BLaER1 treated with 17β-estradiol and CSF1 and Interleukin-3, amounts not matched to agents 10 nM and 100 nM (cell line): Measurements from ENCODE around the gene CITED1.

Source experiments
- H3K27ac ChIP-seq, 11 experiments: shearing (Covaris generic); formaldehyde crosslinking; 2 replicates each; pipeline ENCODE4 v1.8.1; 2022
- H3K27me3 ChIP-seq, 11 experiments: shearing (Covaris generic); formaldehyde crosslinking; 2 replicates each; pipeline ENCODE4 v1.8.1; 2022
- H3K36me3 ChIP-seq, 11 experiments: shearing (Covaris generic); formaldehyde crosslinking; 2 replicates each; pipeline ENCODE4 v1.8.1; 2022
- H3K4me1 ChIP-seq, 10 experiments: shearing (Covaris generic); formaldehyde crosslinking; 2 replicates each; pipeline ENCODE4 v1.8.1; 2022
- H3K4me2 ChIP-seq, 11 experiments: shearing (Covaris generic); formaldehyde crosslinking; 2 replicates each; pipeline ENCODE4 v1.8.1; 2022
- H3K4me3 ChIP-seq, 10 experiments: shearing (Covaris generic); formaldehyde crosslinking; 2 replicates each; pipeline ENCODE4 v1.8.1; 2022
- H3K9ac ChIP-seq, 11 experiments: shearing (Covaris generic); formaldehyde crosslinking; 2 replicates each; pipeline ENCODE4 v1.8.1; 2022
- H3K9me3 ChIP-seq, 11 experiments: shearing (Covaris generic); formaldehyde crosslinking; replicated peaks in 1 of 11; 2 replicates each; pipeline ENCODE4 v1.8.1; 2022
- H4K20me1 ChIP-seq, 11 experiments: shearing (Covaris generic); formaldehyde crosslinking; 2 replicates each; pipeline ENCODE4 v1.8.1; 2022
- Cebpa-rat ChIP-seq, 11 experiments: shearing (Covaris generic); IDR thresholded peaks; 2 replicates each; pipeline ENCODE4 v1.8.1; 2022

CITED1 gene

GRCh38 chrX:72312311-72312940, 6.7 kb upstream of the CITED1 start:
- no peak overlapping the region for H3K9ac ChIP-seq
- no peaks in the 10 kb centered on the region for H3K36me3 ChIP-seq
- H3K4me3 ChIP-seq: no peak overlapping the region
- H3K9me3 ChIP-seq: peaks cover 0 to 8% (median 0%) of the 10 kb centered on the region in 11 experiments; a peak in 4 of 22 replicates
- no peak for TF ChIP-seq Cebpa-rat (IDR thresholded peaks at IDR 0.05)
- no peak overlapping the region for H3K4me2 ChIP-seq
- H4K20me1 ChIP-seq: peaks cover 0 to 19% (median 9%) of the 10 kb centered on the region in 11 experiments; a peak in 14 of 22 replicates
- H3K4me1 ChIP-seq: peaks cover 2 to 13% (median 8%) of the 10 kb centered on the region in 10 experiments; a peak in 16 of 20 replicates
- no peak overlapping the region for H3K27ac ChIP-seq
- peaks cover 34 to 67% (median 54%) of the 10 kb centered on the region in 11 experiments for H3K27me3 ChIP-seq

- peak overlapping the region in 5 of 10 experiments; percentile 30 to 52 (median 38); a peak in 7 of 20 replicates for H3K4me3 ChIP-seq
- H3K27ac ChIP-seq: no peak overlapping the region
- H3K27me3 ChIP-seq: peaks cover 61 to 91% (median 81%) of the 10 kb centered on the region in 11 experiments
Measured at GRCh38 chrX:72309297-72310071, 3.8 kb upstream of the CITED1 start.

GRCh38 chrX:72308566-72309296, 3.0 kb upstream of the CITED1 start:
- Histone ChIP-seq H4K20me1 (peaks cover 0 to 42% (median 25%) of the 10 kb centered on the region in 11 experiments; a peak in 15 of 22 replicates), H3K27ac (no peak overlapping the region), H3K36me3 (no peaks in the 10 kb centered on the region), H3K9me3 (peaks cover 0 to 31% (median 12%) of the 10 kb centered on the region in 11 experiments; a peak in 16 of 22 replicates), H3K27me3 (peaks cover 69 to 95% (median 85%) of the 10 kb centered on the region in 11 experiments), H3K4me3 (peak overlapping the region in 5 of 10 experiments; percentile 30 to 52 (median 38); a peak in 7 of 20 replicates), H3K9ac (no peak overlapping the region), H3K4me1 (peaks cover 4 to 20% (median 12%) of the 10 kb centered on the region in 10 experiments; a peak in 16 of 20 replicates), H3K4me2 (peak overlapping the region; percentile 24 to 81 (median 62); a peak in 21 of 22 replicates)
- TF ChIP-seq Cebpa-rat (IDR thresholded peaks at IDR 0.05): 0 out of 22 replicates have a peak, but pooled peaks of 1 of the 11 experiments have one; percentile 23

More at GRCh38 chrX:72309297-72310071, 3.8 kb upstream of the CITED1 start:
- TF ChIP-seq Cebpa-rat (IDR thresholded peaks at IDR 0.05): peak in 1 of 11 experiments; percentile 4; a peak in 1 of 22 replicates
- Histone ChIP-seq H3K4me1 (peaks cover 4 to 20% (median 12%) of the 10 kb centered on the region in 10 experiments; a peak in 16 of 20 replicates), H3K36me3 (no peaks in the 10 kb centered on the region), H4K20me1 (peaks cover 0 to 40% (median 24%) of the 10 kb centered on the region in 11 experiments; a peak in 15 of 22 replicates), H3K4me2 (peak overlapping the region; percentile 24 to 77 (median 62); a peak in 21 of 22 replicates), H3K9ac (no peak overlapping the region), H3K9me3 (peaks cover 0 to 31% (median 12%) of the 10 kb centered on the region in 11 experiments; a peak in 16 of 22 replicates)

- Histone ChIP-seq H3K9ac (no peak overlapping the region), H3K27ac (no peak overlapping the region), H3K4me1 (peaks cover 4 to 20% (median 12%) of the 10 kb centered on the region in 10 experiments; a peak in 16 of 20 replicates), H3K9me3 (peaks cover 0 to 31% (median 12%) of the 10 kb centered on the region in 11 experiments; a peak in 16 of 22 replicates), H3K4me3 (peak overlapping the region in 3 of 10 experiments; percentile 26 to 45 (median 33); a peak in 4 of 20 replicates), H3K36me3 (no peaks in the 10 kb centered on the region), H4K20me1 (peaks cover 0 to 48% (median 26%) of the 10 kb centered on the region in 11 experiments; a peak in 15 of 22 replicates), H3K4me2 (peak overlapping the region in 9 of 11 experiments; percentile 28 to 81 (median 63); a peak in 10 of 22 replicates), H3K27me3 (peaks cover 74 to 96% (median 90%) of the 10 kb centered on the region in 11 experiments)
- TF ChIP-seq Cebpa-rat (IDR thresholded peaks at IDR 0.05): no peak
Measured at GRCh38 chrX:72308209-72308565, 2.5 kb upstream of the CITED1 start.

GRCh38 chrX:72307646-72308051, 1.9 kb upstream of the CITED1 start:
- H3K27me3 ChIP-seq: peaks cover 80 to 96% (median 93%) of the 10 kb centered on the region in 11 experiments
- peak overlapping the region; percentile 51 to 69 (median 58); a peak in 18 of 20 replicates for H3K4me3 ChIP-seq
- peaks cover 0 to 31% (median 12%) of the 10 kb centered on the region in 11 experiments; a peak in 16 of 22 replicates for H3K9me3 ChIP-seq
- H4K20me1 ChIP-seq: peaks cover 0 to 49% (median 26%) of the 10 kb centered on the region in 11 experiments; a peak in 15 of 22 replicates
- no peak for TF ChIP-seq Cebpa-rat (IDR thresholded peaks at IDR 0.05)
- no peak overlapping the region for H3K27ac ChIP-seq
- H3K36me3 ChIP-seq: no peaks in the 10 kb centered on the region
- peak overlapping the region; percentile 73 to 93 (median 84); a peak in 20 of 22 replicates for H3K4me2 ChIP-seq
- H3K9ac ChIP-seq: peak overlapping the region in 4 of 11 experiments; percentile 11 to 70 (median 56); a peak in 3 of 22 replicates
- peaks cover 4 to 20% (median 12%) of the 10 kb centered on the region in 10 experiments; a peak in 16 of 20 replicates for H3K4me1 ChIP-seq

- Histone ChIP-seq H3K9ac (peak overlapping the region in 10 of 11 experiments; percentile 4 to 70 (median 42); a peak in 11 of 22 replicates), H3K27me3 (peaks cover 86 to 96% (median 94%) of the 10 kb centered on the region in 11 experiments)
Measured at GRCh38 chrX:72306851-72307645, 1.3 kb upstream of the CITED1 start.

More at GRCh38 chrX:72306851-72307645, 1.3 kb upstream of the CITED1 start:
- Histone ChIP-seq H3K4me1 (peaks cover 4 to 20% (median 12%) of the 10 kb centered on the region in 10 experiments; a peak in 16 of 20 replicates), H3K4me3 (peak overlapping the region; percentile 51 to 69 (median 58)), H3K27ac (no peak overlapping the region), H3K9me3 (peaks cover 0 to 31% (median 12%) of the 10 kb centered on the region in 11 experiments; a peak in 16 of 22 replicates), H3K4me2 (peak overlapping the region; percentile 73 to 93 (median 84)), H4K20me1 (peaks cover 0 to 49% (median 26%) of the 10 kb centered on the region in 11 experiments; a peak in 15 of 22 replicates), H3K36me3 (no peaks in the 10 kb centered on the region)
- TF ChIP-seq Cebpa-rat (IDR thresholded peaks at IDR 0.05): no peak
